Right kidney (tissue), 1 donor: ENCODE measurements around the gene DCAF6.

Experiments
- DNase-seq: peaks from one replicate; pipeline ENCODE4 v3.0.0-alpha.2; 2016

Gene DCAF6

GRCh38 chr1:168106274-168106673 lies 169.8 kb downstream of the DCAF6 start:
- DNase-seq, result no peak

GRCh38 chr1:168110896-168111545 lies 174.5 kb downstream of the DCAF6 start:
- no peak for DNase-seq

GRCh38 chr1:168112673-168113305 lies 176.3 kb downstream of the DCAF6 start:
- no peak for DNase-seq

- DNase-seq, result no peak
Measured at GRCh38 chr1:168114845-168115244, 178.4 kb downstream of the DCAF6 start.

- no peak for DNase-seq
Measured at GRCh38 chr1:168116327-168116799, 179.9 kb downstream of the DCAF6 start.

- DNase-seq, result no peak
Measured at GRCh38 chr1:168119750-168120149, 183.3 kb downstream of the DCAF6 start.

GRCh38 chr1:168121401-168122011 lies 185.0 kb downstream of the DCAF6 start:
- DNase-seq, result no peak

- no peak for DNase-seq
Measured at GRCh38 chr1:168125051-168125450, 188.6 kb downstream of the DCAF6 start.
